Endothelial cell of umbilical vein (primary cell): ENCODE data around the gene NUMA1. TPM values are rescaled to one million over a fixed set of nuclear protein-coding genes. Genes with fewer than 3 reads are reported as not detected.

Experiments used
- BruUV-seq: library from RNA; stranded (reverse); fragments of 400-500 nt; replicated peaks from 2 replicates; lab custom pipeline; 2021; lab: Mats Ljungman, UMichigan
- CTCF ChIA-PET: fragments of 300-600, 350-600 bp; sonication (Branson Sonifier 250); formaldehyde crosslinking; loops from one replicate; lab custom pipeline; 2021; ENCODE audit warnings: antibody characterized with exemption, inconsistent platforms; lab: Charles Lee
- POLR2A ChIA-PET: fragments of 300-600, 350-600 bp; sonication (Branson Sonifier 250); formaldehyde crosslinking; loops from one replicate; lab custom pipeline; 2021; ENCODE audit warnings: antibody characterized with exemption, inconsistent platforms; lab: Charles Lee
- DNase-seq: peaks from one replicate; pipeline ENCODE4 v3.0.0-alpha.2; 2011; ENCODE audit warnings: low read depth, low spot score
- FAIRE-seq: peaks from 2 replicates; lab custom pipeline; 2011; peaks lifted over from hg19 to GRCh38; lab: Jason Lieb, UNC
- H2AFZ ChIP-seq: 2 replicates; pipeline ENCODE4 v1.6.0; 2012; ENCODE audit warnings: low read depth, low read length, control low read depth, inconsistent platforms
- H3K27ac ChIP-seq: 2 replicates; pipeline ENCODE4 v1.5.1; 2011; ENCODE audit warnings: low read depth, mild to moderate bottlenecking, control low read depth, low read length, moderate library complexity; ENCODE audit not compliant: insufficient read depth
- H3K27me3 ChIP-seq, 2 experiments: 2 replicates each; pipeline versions ENCODE4 v1.6.0 to v1.6.1; 2011; ENCODE audit warnings: low read length in 2 of 2, mixed read lengths in 1 of 2; ENCODE audit not compliant: control insufficient read depth in 2 of 2, insufficient read depth in 2 of 2
- H3K36me3 ChIP-seq, 2 experiments: 2 replicates in 1 of 2; 3 replicates in 1 of 2; pipeline ENCODE4 v1.5.1; 2011; ENCODE audit warnings: low read length in 2 of 2, mild to moderate bottlenecking in 1 of 2, moderate library complexity in 1 of 2; ENCODE audit not compliant: control insufficient read depth in 2 of 2, insufficient read depth in 2 of 2; ENCODE audit errors: extremely low read depth in 1 of 2
- H3K4me1 ChIP-seq: 3 replicates; pipeline ENCODE4 v1.5.1; 2011; ENCODE audit warnings: mild to moderate bottlenecking, low read length; ENCODE audit not compliant: control insufficient read depth, insufficient read depth; ENCODE audit errors: extremely low read depth
- H3K4me2 ChIP-seq: 2 replicates; pipeline ENCODE4 v1.6.1; 2011; ENCODE audit warnings: low read length, control low read depth, mixed read lengths; ENCODE audit not compliant: insufficient read depth
- H3K4me3 ChIP-seq, 3 experiments: fragments of 200-600 bp in 1 of 3; sonication (generic), shearing (Covaris generic) in 1 of 3; replicated peaks in 1 of 3; 2 replicates each; pipeline ENCODE4 v1.5.1; 2011 to 2016; ENCODE audit warnings: control low read depth in 3 of 3, low read length in 3 of 3, mild to moderate bottlenecking in 2 of 3, inconsistent platforms in 1 of 3, low read depth in 1 of 3, moderate library complexity in 1 of 3; ENCODE audit not compliant: insufficient read depth in 1 of 3
- H3K79me2 ChIP-seq: 2 replicates; pipeline ENCODE4 v1.6.0; 2012; ENCODE audit warnings: low read length, inconsistent platforms; ENCODE audit not compliant: control insufficient read depth, insufficient read depth
- H3K9ac ChIP-seq: replicated peaks from 2 replicates; pipeline ENCODE3; 2011; ENCODE audit warnings: low read length, control low read depth; ENCODE audit not compliant: insufficient read depth; ENCODE audit errors: extremely low read depth
- H3K9me1 ChIP-seq: replicated peaks from 3 replicates; pipeline ENCODE4 v1.6.0; 2011; ENCODE audit warnings: mild to moderate bottlenecking, low read length; ENCODE audit not compliant: control insufficient read depth, insufficient read depth; ENCODE audit errors: extremely low read depth
- H3K9me3 ChIP-seq: replicated peaks from 2 replicates; pipeline ENCODE4 v1.5.1; 2012; ENCODE audit warnings: low read length, inconsistent platforms; ENCODE audit not compliant: control insufficient read depth, insufficient read depth
- H4K20me1 ChIP-seq: replicated peaks from 2 replicates; pipeline ENCODE3; 2011; ENCODE audit warnings: mild to moderate bottlenecking, low read length; ENCODE audit not compliant: control insufficient read depth, insufficient read depth; ENCODE audit errors: extremely low read depth
- CTCF ChIP-seq, 2 donors: IDR thresholded peaks; 1 replicate in 1 of 2; 2 replicates in 1 of 2; pipeline ENCODE4 v1.5.1; 2011; ENCODE audit warnings: low read length in 2 of 2, mild to moderate bottlenecking in 2 of 2, moderate library complexity in 2 of 2, control low read depth in 1 of 2, inconsistent platforms in 1 of 2, low read depth in 1 of 2; ENCODE audit not compliant: insufficient read depth in 1 of 2; ENCODE audit errors: extremely low read depth in 1 of 2
- EZH2 ChIP-seq: IDR thresholded peaks from 2 replicates; pipeline ENCODE4 v1.6.1; 2012; ENCODE audit warnings: borderline replicate concordance, low read depth, mild to moderate bottlenecking, moderate library complexity, low read length, inconsistent platforms; ENCODE audit not compliant: severe bottlenecking
- FOS ChIP-seq: IDR thresholded peaks from 2 replicates; pipeline ENCODE4 v1.6.1; 2011; ENCODE audit warnings: mild to moderate bottlenecking, low read length, moderate library complexity, borderline replicate concordance; ENCODE audit not compliant: insufficient read depth
- GATA2 ChIP-seq: IDR thresholded peaks from 2 replicates; pipeline ENCODE4 v1.7.0; 2011; ENCODE audit warnings: low read depth, mild to moderate bottlenecking, moderate library complexity, mixed read lengths, low read length; ENCODE audit not compliant: insufficient read length, insufficient read depth
- JUN ChIP-seq: IDR thresholded peaks from 2 replicates; pipeline ENCODE4 v1.6.1; 2011; ENCODE audit warnings: borderline replicate concordance, low read depth; ENCODE audit not compliant: insufficient read length, insufficient read depth
- MAX ChIP-seq: IDR thresholded peaks from 2 replicates; pipeline ENCODE4 v1.6.1; 2011; ENCODE audit not compliant: insufficient read depth, insufficient read length
- MYC ChIP-seq: IDR thresholded peaks from one replicate; pipeline ENCODE4 v1.6.1; 2011; ENCODE audit warnings: mild to moderate bottlenecking, low read depth, low read length
- POLR2A ChIP-seq: IDR thresholded peaks from 2 replicates; pipeline ENCODE4 v1.6.1; 2012; ENCODE audit warnings: low read depth, mild to moderate bottlenecking, control low read depth, low read length
- POLR2AphosphoS5 ChIP-seq: IDR thresholded peaks from 2 replicates; pipeline ENCODE4 v1.6.1; 2012; ENCODE audit warnings: low read depth, mild to moderate bottlenecking, control low read depth, low read length, moderate library complexity; ENCODE audit not compliant: insufficient read depth
- dilution Hi-C: fragments of 300-500 bp; cut with MboI; formaldehyde crosslinking; loops from one replicate; pipeline ENCODE4 v1.15.0; 2019; ENCODE audit warnings: low sequenced_read_pairs; ENCODE audit not compliant: extremely low pct_ligation_motif_present
- intact Hi-C: fragments of 100-400 bp; cut with micrococcal nuclease; formaldehyde crosslinking; loops from one replicate; pipeline ENCODE4 v1.10.0; 2022
- polyA plus RNA-seq, 4 experiments: library from polyadenylated mRNA; depleted of rRNA in 3 of 4; stranded (reverse) in 3 of 4; unstranded in 1 of 4; fragments of >200 nt; gene quantifications; 2 replicates each; pipeline versions ENCODE4 v1.2.1 to v1.2.3, GENCODE V29; 2011 to 2012; ENCODE audit warnings: missing spikeins in 1 of 4
- total RNA-seq: library from RNA; stranded (reverse); gene quantifications from 2 replicates; pipeline ENCODE4 v1.2.3, GENCODE V29; 2021

NUMA1 gene
- total and polyA plus RNA-seq, 2 donors (not counting 3 experiments of a cell fraction or from before 2014, with no cell fraction given), result 120 to 164 TPM

- dilution Hi-C loops, result no loop called here
- peak overlapping the region; percentile 92 for H3K9ac ChIP-seq
- peaks cover 53% of the 10 kb centered on the region for H3K79me2 ChIP-seq
- H3K27ac ChIP-seq, result peak overlapping the region; percentile 90
- peak overlapping the region; percentile 28 to 66 (median 58) for H3K4me3 ChIP-seq
- intact Hi-C loops, result loop anchor here (1.0 to 2.0 kb wide), 5 partner anchors 31 to 182 kb away; partner anchors contain the start of genes ANAPC15, LAMTOR1, LRRC51 and NUMA1
- ChIA-PET CTCF (interaction anchor here (1.4 to 5.2 kb wide), 4 partner anchors 14 to 49 kb away, joined by 6 to 89 read pairs (median 27); no protein-coding TSS in a partner anchor), POLR2A (no interaction called here)
- no peak for FAIRE-seq
- BruUV-seq, result no TSS peak
- TF ChIP-seq CTCF (IDR thresholded peaks at IDR 0.05; ENCODE audit: extremely low read depth in 1 of 2, insufficient read depth in 1 of 2, low read depth in 1 of 2, low read length in 2 of 2) (no peak), MYC (no peak), EZH2 (no peak), POLR2A (peak; percentile 83), GATA2 (no peak), POLR2AphosphoS5 (peak; percentile 30), FOS (no peak), JUN (no peak), MAX (no peak)
- no peaks in the 10 kb centered on the region for H3K9me3 ChIP-seq
- no peaks in the 10 kb centered on the region for H4K20me1 ChIP-seq
- peak overlapping the region; percentile 19 for H2AFZ ChIP-seq
- peaks cover 38% of the 10 kb centered on the region for H3K4me1 ChIP-seq
- H3K4me2 ChIP-seq, result peak overlapping the region; percentile 70
- H3K27me3 ChIP-seq, result no peaks in the 10 kb centered on the region
- H3K36me3 ChIP-seq, result no peaks in the 10 kb centered on the region
- H3K9me1 ChIP-seq, result no peaks in the 10 kb centered on the region
- DNase-seq, result peak; percentile 87
These were observed 38.8 kb downstream of the NUMA1 start for GRCh38 chr11:72041364-72042063.
